Middle frontal gyrus (tissue), 1 donor: ENCODE measurements around the gene KIAA1671.

ENCODE experiments used
- DNase-seq: peaks from one replicate; pipeline ENCODE4 v3.0.0-alpha.2; 2015; ENCODE audit warnings: low spot score; ENCODE audit errors: extremely low spot score

Gene KIAA1671

GRCh38 chr22:25139062-25139461 is 186.5 kb downstream of the KIAA1671 start:
- DNase-seq, result no peak

DNA sequence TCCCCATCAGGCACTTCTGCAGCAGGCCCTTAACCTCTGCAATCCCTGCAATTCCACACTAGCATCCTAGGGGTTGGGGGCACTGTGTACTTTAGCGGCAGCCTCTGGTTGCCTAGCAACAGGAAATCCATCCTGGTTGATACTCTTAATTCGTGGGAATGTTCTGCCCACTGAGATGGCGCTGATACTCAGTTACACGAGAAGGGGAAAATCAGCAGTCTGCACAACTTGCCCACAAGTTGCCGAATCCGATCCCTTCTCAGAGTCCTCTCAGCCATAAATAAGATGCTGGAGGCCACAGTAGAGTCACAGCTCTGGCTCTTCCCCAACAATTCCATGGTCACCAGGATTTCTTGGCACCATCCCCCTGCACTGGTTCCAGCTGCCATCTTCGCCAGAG is 189.6 kb downstream of the KIAA1671 start:
- DNase-seq, result no peak

GRCh38 chr22:25143156-25144076 is 190.9 kb downstream of the KIAA1671 start:
- DNase-seq, result no peak

DNA sequence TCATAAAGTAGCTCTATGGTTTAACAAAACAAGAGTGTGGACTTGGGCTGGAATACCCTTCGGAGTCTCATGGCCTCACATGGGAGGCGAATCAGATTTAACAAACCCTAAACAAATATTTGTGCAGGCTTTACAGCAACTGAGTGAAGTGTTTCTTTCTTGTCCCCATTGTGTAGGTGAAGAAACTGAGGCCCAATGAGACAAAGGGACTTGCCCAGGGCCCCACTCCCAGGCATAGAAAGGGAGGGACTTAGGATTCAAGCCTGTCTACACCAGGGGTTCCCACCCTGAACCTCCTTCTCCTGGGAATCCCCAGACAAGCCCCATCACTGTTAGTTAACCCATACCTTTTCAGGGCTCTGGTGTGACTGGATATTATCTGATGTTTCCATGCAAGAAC is 192.0 kb downstream of the KIAA1671 start:
- no peak for DNase-seq

DNA sequence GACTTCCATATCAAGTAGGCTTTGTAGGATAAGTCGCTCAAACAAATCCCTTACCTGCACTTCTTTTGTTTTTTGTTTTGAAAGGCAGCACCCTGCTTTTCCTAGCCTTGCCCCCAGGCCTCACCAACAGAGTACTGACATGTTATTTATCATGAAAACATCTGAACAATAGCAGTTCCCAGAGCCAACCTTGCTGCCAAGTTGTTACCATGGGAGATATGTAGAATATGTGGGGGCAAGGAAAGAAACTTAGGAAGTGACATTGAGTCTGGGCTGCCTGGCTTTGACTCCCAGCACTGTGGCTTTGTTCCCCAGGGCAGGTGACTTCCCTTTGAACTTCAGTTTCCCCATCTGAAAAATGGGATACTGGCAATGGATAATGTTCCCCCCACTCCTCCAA is 193.8 kb downstream of the KIAA1671 start:
- DNase-seq, result no peak

- no peak for DNase-seq
Observed at GRCh38 chr22:25146906-25147641, 194.6 kb downstream of the KIAA1671 start.

DNA sequence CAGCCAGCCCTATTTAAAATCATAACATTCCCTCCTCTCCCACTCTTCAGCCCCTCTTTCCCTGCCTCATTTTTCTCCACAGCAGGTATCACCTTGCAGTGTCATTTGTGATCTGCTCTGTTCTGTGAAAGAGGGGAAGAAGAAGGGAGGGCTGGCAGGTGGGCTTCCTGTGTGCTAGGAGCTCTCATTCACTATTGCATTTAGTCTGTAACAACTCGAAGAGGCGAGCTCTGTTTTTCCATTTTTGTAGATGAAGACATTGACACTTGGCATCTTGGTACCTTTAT is 195.1 kb downstream of the KIAA1671 start:
- DNase-seq, result no peak

DNA sequence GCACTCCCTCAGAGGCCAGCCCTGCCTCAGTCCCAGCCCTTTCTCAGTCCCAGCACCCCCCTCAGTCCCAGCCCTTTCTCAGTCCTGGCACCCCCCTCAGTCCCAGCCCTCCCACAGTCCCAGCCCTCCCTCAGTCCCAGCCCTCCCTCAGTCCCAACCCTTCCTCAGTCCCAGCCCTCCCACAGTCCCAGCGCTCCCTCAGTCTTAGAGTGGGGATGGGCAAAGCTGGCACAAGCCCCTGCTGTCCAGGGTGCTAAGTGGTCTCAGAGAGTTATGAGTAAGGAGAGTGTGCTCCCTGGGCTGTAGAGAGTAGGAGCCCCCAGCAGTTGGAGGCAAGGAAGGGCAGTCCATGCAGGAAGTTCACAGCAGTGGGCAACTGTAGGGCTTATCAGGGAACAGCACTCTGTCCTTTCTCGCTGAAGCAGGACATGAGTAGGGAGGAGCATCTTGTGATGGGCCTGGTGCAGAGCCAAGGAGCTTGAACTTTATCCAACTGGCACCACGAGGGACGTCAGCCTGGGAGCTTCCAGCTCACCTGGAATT is 195.7 kb downstream of the KIAA1671 start:
- no peak for DNase-seq

DNA sequence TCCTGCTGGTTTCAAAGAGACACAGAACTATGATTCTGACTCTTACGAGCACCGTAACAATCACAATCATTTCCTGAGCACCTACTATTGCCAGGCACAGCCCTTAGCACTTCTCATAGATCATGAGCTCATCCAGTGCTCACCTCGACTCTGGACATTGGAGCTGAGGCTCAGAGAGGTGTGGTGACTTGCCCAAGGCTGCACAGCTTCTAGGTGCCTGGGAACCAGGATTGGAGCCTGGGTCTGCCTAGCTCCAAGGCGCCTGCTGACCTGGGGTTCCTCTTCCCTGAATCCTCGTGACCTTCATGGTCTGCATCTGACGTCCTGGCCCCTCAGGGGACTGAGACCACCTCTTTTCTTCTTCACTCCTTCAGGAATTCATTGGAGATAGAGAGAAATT is 196.5 kb downstream of the KIAA1671 start:
- no peak for DNase-seq

- no peak for DNase-seq
Observed at GRCh38 chr22:25153961-25154666, 201.6 kb downstream of the KIAA1671 start.

- DNase-seq, result no peak
Observed at GRCh38 chr22:25154667-25154999, 202.1 kb downstream of the KIAA1671 start.

DNA sequence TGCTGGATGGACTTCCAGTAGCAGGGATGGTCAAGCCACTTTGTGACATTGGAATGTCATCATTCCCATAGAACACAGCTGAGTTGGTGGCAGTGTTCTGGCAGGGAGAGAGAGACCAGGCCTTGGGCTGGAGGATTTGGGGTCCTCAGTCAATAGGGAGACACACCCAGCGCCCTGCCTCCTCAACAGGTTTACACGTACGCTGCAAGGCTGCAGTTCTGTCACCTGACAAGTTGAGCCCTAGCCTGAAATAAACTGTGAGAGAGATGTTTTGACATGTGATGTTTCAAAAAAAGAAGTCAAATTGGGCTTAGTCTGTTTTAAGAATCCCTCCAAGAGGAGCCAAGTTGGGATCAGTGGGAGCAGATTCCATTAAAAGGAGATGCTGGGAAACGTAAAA is 204.2 kb downstream of the KIAA1671 start:
- DNase-seq, result no peak

- no peak for DNase-seq
Observed at GRCh38 chr22:25159028-25159427, 206.5 kb downstream of the KIAA1671 start.

GRCh38 chr22:25160120-25160996 is 207.8 kb downstream of the KIAA1671 start:
- no peak for DNase-seq

- no peak for DNase-seq
Observed at GRCh38 chr22:25161017-25161915, 208.8 kb downstream of the KIAA1671 start.

DNA sequence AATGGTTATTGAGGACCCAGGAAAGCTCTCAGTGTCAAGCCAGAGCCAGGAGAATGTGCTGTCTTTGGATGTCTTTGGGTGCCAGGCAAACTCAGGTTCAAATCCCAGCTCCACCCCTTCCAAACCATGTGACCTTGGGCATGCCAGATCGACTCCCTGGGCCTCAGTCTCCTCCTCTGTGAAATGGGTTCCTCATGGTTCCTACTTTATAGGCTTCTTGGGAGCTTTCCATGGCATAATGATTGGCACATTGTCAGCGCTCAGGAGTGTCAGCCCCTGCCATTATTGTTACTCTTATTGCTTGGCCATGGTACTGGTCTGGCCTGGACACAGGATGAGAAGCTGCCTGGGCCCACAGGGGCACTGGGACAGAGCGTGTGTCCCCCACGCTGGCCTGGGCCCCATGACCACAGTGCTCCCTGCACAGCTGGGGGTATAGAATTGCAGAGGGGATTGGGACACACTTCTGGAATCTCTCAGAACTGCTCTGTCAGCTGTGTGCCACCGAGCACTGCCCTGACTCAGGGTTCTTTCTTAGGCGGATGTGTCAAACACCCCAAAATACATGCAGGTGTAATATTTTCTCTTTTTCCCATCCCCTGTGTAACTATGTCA is 209.5 kb downstream of the KIAA1671 start:
- DNase-seq, result no peak

DNA sequence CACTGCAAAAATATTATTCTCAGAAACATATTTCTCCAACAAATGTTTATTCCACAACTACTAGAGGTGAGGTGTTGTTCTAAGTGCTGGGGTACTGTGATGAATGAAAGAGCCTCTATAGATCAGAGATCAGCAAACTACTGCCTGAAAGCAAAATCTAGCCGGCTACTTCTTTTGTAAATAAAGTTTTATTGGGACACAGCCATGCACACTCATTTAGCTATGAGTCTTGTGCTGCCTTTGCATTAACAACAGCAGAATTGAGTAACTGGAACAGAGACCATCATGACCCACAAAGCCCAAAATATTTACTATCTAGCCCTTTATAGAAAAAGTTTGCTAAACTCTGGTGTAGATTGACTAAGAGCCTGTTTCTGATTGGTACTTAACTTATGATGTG is 210.0 kb downstream of the KIAA1671 start:
- DNase-seq, result no peak

GRCh38 chr22:25165785-25166184 is 213.3 kb downstream of the KIAA1671 start:
- DNase-seq, result no peak

DNA sequence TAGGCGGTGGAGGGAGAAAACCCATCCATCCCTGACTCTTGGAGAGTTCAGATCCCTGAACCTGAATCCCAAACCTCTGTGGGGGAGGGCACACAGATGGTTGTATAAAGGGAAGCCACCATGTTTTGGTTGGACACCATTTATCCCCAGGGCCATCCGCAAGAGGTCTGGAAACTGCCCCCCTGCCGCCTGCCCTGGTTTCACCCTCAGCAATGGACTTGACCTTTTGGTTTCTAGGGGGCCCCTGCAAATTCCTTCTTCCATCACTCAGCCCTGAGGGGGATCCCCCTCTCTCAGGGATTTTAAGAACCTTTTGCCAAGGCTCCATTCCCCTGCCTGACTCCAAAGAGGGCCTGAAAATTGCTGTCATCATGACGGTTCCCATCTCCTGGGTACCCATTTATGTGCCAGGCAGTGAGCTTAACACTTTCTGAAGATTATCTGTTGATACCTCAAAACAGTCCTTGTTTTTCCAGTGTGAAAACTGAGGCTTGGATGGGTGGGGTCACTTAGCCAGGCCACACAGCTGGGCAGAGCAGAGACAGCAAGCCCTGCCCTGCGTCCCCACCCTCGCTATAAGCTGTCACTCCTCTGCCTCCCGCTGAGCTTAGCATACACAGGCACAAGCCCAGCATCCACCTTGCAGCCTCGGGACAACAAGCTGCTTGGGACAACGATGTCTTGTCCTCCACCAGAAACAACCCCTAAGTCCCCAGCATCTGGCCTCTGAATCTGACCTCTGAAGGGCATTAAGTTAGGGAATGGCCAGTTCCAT is 213.9 kb downstream of the KIAA1671 start:
- no peak for DNase-seq
